ENCODE data around the gene TGFBI.

TGFBI gene

DNA sequence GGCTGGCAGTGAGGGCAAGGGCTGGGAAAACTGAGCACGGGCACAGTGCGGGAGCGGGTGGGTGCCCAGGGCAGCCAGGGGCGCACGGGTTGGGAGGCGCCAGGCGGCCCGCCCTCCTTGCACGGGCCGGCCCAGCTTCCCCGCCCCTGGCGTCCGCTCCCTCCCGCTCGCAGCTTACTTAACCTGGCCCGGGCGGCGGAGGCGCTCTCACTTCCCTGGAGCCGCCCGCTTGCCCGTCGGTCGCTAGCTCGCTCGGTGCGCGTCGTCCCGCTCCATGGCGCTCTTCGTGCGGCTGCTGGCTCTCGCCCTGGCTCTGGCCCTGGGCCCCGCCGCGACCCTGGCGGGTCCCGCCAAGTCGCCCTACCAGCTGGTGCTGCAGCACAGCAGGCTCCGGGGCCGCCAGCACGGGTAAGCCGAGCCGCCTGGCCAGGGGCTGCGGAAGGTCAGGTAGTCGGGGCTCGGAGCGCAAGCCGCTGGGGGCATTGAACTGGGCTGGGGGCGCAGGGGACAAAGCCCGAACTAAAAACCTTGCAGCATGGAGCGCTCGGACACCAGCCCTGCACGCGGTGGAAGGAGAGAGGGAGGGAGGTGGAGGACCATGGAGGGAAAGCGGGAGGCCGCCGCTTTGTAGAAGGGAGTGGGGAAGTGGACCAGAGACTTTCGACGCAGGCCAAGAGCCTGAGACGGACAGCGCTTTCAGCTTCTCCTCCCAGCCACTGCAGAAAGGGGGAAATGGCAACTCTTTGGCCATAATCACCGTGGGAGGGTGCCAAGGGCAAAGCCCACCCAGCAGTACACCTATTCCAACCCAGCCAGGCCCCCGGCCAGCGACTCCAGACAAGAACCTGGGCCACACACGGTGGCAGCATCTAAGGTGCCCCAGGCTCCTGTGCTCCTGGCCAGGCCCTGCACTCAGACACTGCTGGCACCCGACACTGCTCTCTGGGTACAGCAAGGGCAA, at the start of gene TGFBI:
Gene TGFBI, plus strand, starts transcription at position 207 of the 961 bp plus-strand sequence. Its CDS starts 68 bp downstream, at position 275.
- DNase-seq = no peak

DNA sequence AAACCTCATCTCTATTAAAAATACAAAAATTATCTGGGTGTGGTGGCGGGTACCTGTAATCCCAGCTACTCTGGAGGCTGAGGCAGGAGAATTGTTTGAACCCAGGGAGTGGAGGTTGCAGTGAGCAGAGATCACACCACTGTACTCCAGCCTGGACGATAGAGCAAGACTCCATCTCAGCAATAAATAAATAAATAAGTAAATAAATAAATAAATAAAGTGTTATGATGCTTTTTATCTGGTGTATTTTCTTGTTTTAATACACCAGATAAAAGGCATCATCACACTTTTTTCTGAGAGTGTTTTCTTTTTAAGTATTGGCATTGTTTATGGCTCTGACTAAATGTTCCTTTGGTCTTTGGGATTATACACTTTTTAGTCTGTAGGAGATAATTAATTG, 49.8 kb upstream of the TGFBI start:
- DNase-seq = no peak

- DNase-seq = no peak
These were observed 49.3 kb upstream of the TGFBI start for GRCh38 chr5:135979510-135979909.

GRCh38 chr5:135980620-135981019, 48.2 kb upstream of the TGFBI start:
- no peak for DNase-seq

GRCh38 chr5:135985951-135986350, 42.8 kb upstream of the TGFBI start:
- no peak for DNase-seq

DNA sequence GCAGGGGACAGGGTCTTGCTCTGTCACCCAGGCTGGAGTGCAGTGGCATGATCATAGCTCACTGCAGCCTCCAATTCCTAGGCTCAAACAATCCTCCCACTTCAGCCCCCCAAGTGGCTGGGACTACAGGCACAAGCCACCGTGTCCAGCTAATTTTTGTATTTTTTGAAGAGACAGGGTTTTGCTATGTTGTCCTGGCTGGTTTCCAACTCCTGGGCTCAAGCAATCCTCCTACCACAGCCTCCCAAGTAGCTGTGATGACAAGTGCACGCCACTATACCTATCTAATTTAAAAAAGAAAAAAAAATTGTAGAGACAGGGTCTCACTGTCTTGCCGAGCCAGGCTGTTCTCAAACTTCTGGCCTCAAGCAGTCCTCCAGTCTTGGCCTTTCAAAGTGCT, 42.4 kb upstream of the TGFBI start:
- DNase-seq = no peak

DNA sequence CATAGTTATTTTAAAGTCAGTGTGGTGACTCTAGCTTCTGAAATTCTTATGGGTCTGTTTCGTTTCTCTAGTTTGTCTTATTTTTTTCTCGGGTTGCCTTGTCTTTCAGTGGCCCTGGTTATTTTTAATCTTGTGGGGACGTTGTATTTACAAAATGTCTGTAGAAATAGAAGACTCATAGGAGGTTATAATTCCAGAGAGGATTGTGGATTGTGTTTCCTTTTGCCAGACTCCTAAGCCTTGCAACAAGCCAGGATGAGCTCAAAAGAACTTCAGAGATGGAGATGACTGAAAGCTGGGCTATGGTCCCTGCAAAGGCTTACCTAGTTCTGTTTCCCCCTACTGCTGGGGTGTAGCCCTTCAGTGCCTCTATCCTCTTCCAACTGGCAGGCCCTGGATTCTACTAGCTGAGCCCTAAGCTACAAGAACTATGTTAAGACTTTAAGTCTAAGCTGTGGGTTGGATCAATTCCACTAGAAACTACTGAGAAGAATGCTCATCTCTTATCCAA, 41.8 kb upstream of the TGFBI start:
- DNase-seq = no peak

DNA sequence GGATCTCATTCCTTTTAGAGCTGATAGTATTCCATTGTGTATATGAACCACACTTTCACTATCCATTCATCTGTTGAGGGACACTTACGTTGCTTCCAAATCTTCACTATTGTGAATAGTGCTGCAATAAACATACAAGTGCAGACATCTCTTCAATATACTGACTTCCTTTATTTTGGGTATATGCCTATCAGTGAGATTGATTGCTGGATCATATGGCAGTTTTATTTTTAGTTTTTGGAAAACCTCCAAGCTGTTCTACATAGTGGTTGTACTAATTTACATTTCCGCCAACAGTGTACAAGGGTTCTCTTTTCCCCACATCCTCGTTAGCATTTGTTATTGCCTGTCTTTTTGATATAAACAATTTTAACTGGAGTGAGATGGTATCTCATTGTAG, 40.2 kb upstream of the TGFBI start:
- DNase-seq = no peak

DNA sequence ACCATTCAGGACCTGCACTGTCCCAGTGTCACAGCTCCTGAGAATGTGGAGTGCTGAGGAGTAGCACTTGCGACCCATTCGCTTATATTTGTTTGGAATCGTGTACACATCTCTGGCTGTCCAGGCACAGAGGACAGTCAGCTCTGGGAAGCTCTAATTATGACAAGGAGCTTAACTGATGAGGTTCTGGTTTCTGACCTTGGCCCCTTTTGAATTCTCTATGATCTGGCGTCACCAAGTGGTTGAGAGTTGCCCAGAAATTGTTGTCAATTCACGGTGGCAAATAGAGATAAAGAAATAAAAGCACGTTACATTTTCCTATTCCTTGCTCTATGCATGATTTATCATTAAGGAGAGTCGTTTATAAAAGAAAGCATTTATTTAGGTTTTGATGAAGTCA, 39.1 kb upstream of the TGFBI start:
- no peak for DNase-seq

DNA sequence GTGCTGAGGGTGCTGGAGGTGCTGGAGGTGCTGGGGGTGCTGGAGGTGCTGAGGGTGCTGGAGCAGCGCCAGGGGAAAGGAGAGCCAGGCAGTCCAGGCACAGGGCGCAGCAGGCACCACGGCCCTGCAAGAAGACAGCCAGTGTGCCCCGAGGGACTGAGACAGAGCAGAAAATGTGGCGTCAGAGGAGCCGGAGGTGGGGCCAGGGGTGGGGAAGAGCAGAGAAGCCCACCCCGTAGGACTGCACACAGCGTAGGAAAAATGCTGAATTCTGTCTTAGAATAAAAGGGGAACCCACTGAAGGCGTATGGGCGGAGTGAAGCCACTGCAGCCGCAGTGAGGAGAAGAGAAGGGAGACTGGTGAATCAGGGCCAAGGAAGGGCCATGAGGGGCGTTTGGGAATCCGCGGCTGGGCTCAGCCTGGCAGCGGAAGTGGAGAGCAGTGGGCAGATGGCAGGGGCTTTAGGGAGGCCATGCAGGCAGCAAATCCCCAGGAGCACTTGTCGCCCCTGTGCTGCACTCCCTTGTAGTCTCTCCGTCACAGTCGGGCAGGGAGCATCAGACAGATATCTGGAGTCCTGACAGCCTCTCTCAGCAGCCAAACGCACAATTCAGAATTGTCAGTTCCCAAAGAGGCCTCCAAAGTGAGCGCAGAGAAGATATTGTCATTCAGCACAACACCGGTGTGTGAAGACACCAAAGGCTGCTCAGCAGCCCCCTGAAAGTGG, 38.1 kb upstream of the TGFBI start:
- no peak for DNase-seq

DNA sequence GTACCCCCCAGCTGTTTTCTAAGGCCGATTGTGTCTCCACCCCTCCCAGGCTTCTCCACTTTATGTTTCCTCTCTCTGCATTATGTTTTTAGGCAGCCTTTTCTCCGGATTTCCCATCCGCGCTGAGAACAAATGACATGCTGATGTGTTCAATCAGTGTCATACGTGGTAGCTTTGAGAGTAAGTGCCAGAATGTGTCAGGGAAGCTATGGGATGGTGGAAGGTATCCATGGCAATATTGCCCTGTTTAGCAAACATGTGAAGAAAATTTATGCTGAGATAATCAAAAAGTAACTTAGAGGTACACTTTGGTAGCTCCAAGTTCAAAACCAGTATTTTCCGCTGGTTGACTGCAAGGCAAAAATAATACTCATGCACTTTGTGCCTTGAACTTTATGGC, 37.4 kb upstream of the TGFBI start:
- no peak for DNase-seq

- no peak for DNase-seq
These were observed 35.4 kb upstream of the TGFBI start for GRCh38 chr5:135993335-135993879.

DNA sequence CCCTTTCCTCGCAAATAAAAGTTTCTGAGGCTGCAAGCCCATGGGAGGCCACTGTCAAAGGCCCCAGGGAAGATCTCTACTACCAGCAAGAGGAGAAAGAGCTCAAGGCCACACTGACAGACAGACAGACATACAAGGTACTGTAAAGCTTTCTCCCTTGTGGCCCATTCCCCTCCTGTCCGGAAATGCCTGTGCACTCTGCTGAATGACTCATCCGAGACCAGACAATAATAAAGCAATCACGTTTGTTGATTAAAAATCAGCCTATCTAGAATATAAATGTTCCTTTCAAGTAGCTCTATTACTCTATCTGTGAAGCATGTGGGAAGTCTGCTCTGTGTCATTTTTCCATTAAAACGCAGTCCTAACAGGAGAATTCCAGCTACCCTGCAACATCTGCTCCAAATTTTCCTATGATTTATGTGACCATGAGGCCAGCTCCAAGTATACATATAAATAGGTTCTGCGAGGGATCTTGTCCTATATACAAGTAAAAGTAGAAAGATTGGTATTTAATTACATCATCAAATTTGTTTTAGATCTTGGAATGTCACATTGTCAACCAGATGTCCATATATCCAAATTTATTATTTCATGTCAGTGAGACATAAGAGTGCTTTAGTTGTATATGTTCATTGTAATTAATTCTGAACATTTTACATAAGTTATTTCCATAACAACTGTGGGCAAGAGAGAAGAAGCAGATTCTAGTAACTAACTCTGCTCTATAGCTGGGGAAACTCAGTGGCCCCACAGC, 34.7 kb upstream of the TGFBI start:
- no peak for DNase-seq

GRCh38 chr5:135995976-135996375, 32.8 kb upstream of the TGFBI start:
- no peak for DNase-seq

GRCh38 chr5:135996611-135997010, 32.2 kb upstream of the TGFBI start:
- no peak for DNase-seq

DNA sequence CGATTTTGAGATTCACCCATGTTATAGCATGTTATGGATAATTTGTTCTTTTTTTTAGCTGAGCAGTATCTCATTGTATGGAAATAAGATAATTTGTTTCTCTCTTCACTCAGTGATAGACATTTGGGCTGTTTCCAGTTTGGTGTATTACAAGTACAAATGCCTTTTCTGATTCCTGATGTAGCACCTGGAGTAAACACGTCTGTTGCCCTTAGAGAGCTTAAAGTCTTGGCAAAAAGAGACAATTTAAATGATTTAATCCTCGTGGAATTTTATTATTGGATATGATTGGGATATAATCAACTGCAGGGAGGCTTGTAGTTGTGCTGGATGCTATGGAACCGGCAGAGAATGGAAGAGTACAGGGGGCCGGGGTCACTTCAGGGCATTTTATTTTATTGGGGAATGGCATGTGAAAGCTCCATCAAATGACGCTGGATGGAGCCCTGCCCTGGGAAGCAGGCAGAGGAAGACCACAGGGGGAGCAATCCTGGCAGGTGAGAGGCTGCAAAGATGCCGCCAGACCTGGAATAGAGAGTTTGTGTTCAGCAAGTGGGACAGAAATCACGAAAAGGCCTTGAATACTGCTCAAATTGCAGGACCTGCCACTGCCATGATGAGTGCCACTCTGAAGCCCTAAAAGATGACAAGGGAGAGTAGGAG, 31.0 kb upstream of the TGFBI start:
- no peak for DNase-seq

DNA sequence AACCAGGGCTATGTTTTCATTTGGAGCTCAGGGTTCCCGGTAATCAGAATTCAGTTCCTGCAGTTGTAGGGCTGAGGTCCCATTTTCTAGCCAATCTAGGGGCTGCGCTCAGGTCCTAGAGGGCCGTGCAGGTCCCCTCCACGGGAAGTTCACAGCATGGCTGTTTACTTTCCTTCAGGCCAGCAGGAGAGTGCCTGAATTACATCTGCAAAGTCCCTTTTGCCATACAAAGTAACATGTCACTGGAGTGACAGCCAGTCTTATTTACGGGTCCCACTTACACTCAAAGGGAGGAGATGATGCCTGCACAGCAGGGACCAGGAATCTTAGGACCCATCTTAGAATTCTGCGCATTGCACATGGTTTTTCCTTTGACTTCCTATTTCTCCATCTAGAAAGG, 29.9 kb upstream of the TGFBI start:
- DNase-seq = no peak

- DNase-seq = no peak
These were observed 29.2 kb upstream of the TGFBI start for GRCh38 chr5:135999406-136000139.

GRCh38 chr5:136000147-136000546, 28.6 kb upstream of the TGFBI start:
- no peak for DNase-seq

DNA sequence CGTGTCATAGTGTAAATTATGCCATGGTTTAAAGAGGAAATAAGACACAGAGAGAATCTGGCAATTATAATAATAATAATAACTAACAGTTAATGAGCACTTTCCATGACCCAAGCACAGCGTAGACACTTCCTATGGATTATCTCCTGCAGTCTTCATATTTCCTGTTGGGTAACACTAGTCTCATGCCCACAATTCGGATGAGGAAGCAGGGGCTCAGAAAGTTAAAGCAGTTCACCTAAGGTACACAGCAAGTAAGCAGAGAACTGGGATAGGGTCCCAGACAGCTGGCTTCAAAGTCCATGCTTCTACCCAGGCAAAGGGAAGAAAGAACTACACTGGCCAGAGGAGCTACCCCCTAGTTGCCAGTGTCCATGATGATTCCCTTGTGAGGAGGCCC, 27.9 kb upstream of the TGFBI start:
- DNase-seq = no peak

DNA sequence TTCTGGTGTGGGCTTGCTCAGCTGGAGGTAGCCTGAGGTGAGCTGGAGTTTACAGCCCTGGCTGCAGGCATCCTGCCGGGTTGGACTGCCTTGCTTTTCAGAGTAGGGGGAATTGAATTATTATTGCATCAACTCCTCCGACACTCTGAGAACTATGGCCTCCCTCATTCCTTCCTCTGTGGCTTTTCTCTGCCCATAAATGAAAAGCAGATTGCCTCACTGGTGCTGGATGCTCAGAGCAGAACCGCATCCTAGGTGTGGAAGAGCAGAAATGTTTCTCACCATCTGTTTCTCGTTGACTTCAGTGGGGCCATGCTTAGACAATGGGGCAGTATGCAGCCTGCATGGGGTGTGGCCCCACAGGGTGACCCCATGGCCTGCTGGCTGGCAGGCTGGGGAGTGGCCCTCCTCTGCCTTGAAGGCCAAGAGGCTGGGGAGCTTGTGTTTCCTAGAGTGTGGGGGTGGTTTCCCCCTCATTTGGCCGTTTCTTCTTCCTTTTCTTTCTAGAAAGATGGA, 27.3 kb upstream of the TGFBI start:
- no peak for DNase-seq

All from stimulated activated CD4-positive, alpha-beta T cell treated with anti-CD3 and anti-CD28 coated beads, Interleukin-1b, Interleukin-23, amount 100 ng/mL, for 48 hours (primary cell).